Endothelial cell of umbilical vein (primary cell): ENCODE results near the gene MITD1. TPM values are rescaled to one million over a fixed set of nuclear protein-coding genes. Genes with fewer than 3 reads are reported as not detected.

Experiments used
- BruUV-seq: library from RNA; stranded (reverse); fragments of 400-500 nt; replicated peaks from 2 replicates; lab custom pipeline; 2021; lab: Mats Ljungman, UMichigan
- CTCF ChIA-PET: fragments of 300-600, 350-600 bp; sonication (Branson Sonifier 250); formaldehyde crosslinking; loops from one replicate; lab custom pipeline; 2021; ENCODE audit warnings: antibody characterized with exemption, inconsistent platforms; lab: Charles Lee
- POLR2A ChIA-PET: fragments of 300-600, 350-600 bp; sonication (Branson Sonifier 250); formaldehyde crosslinking; loops from one replicate; lab custom pipeline; 2021; ENCODE audit warnings: antibody characterized with exemption, inconsistent platforms; lab: Charles Lee
- DNase-seq: peaks from one replicate; pipeline ENCODE4 v3.0.0-alpha.2; 2011; ENCODE audit warnings: low read depth, low spot score
- FAIRE-seq: peaks from 2 replicates; lab custom pipeline; 2011; peaks lifted over from hg19 to GRCh38; lab: Jason Lieb, UNC
- H2AFZ ChIP-seq: 2 replicates; pipeline ENCODE4 v1.6.0; 2012; ENCODE audit warnings: low read depth, low read length, control low read depth, inconsistent platforms
- H3K27ac ChIP-seq: 2 replicates; pipeline ENCODE4 v1.5.1; 2011; ENCODE audit warnings: low read depth, mild to moderate bottlenecking, control low read depth, low read length, moderate library complexity; ENCODE audit not compliant: insufficient read depth
- H3K27me3 ChIP-seq, 2 experiments: 2 replicates each; pipeline versions ENCODE4 v1.6.0 to v1.6.1; 2011; ENCODE audit warnings: low read length in 2 of 2, mixed read lengths in 1 of 2; ENCODE audit not compliant: control insufficient read depth in 2 of 2, insufficient read depth in 2 of 2
- H3K36me3 ChIP-seq, 2 experiments: 2 replicates in 1 of 2; 3 replicates in 1 of 2; pipeline ENCODE4 v1.5.1; 2011; ENCODE audit warnings: low read length in 2 of 2, mild to moderate bottlenecking in 1 of 2, moderate library complexity in 1 of 2; ENCODE audit not compliant: control insufficient read depth in 2 of 2, insufficient read depth in 2 of 2; ENCODE audit errors: extremely low read depth in 1 of 2
- H3K4me1 ChIP-seq: 3 replicates; pipeline ENCODE4 v1.5.1; 2011; ENCODE audit warnings: mild to moderate bottlenecking, low read length; ENCODE audit not compliant: control insufficient read depth, insufficient read depth; ENCODE audit errors: extremely low read depth
- H3K4me2 ChIP-seq: 2 replicates; pipeline ENCODE4 v1.6.1; 2011; ENCODE audit warnings: low read length, control low read depth, mixed read lengths; ENCODE audit not compliant: insufficient read depth
- H3K4me3 ChIP-seq, 3 experiments: fragments of 200-600 bp in 1 of 3; sonication (generic), shearing (Covaris generic) in 1 of 3; replicated peaks in 1 of 3; 2 replicates each; pipeline ENCODE4 v1.5.1; 2011 to 2016; ENCODE audit warnings: control low read depth in 3 of 3, low read length in 3 of 3, mild to moderate bottlenecking in 2 of 3, inconsistent platforms in 1 of 3, low read depth in 1 of 3, moderate library complexity in 1 of 3; ENCODE audit not compliant: insufficient read depth in 1 of 3
- H3K79me2 ChIP-seq: 2 replicates; pipeline ENCODE4 v1.6.0; 2012; ENCODE audit warnings: low read length, inconsistent platforms; ENCODE audit not compliant: control insufficient read depth, insufficient read depth
- H3K9ac ChIP-seq: replicated peaks from 2 replicates; pipeline ENCODE3; 2011; ENCODE audit warnings: low read length, control low read depth; ENCODE audit not compliant: insufficient read depth; ENCODE audit errors: extremely low read depth
- H3K9me1 ChIP-seq: replicated peaks from 3 replicates; pipeline ENCODE4 v1.6.0; 2011; ENCODE audit warnings: mild to moderate bottlenecking, low read length; ENCODE audit not compliant: control insufficient read depth, insufficient read depth; ENCODE audit errors: extremely low read depth
- H3K9me3 ChIP-seq: replicated peaks from 2 replicates; pipeline ENCODE4 v1.5.1; 2012; ENCODE audit warnings: low read length, inconsistent platforms; ENCODE audit not compliant: control insufficient read depth, insufficient read depth
- H4K20me1 ChIP-seq: replicated peaks from 2 replicates; pipeline ENCODE3; 2011; ENCODE audit warnings: mild to moderate bottlenecking, low read length; ENCODE audit not compliant: control insufficient read depth, insufficient read depth; ENCODE audit errors: extremely low read depth
- EZH2 ChIP-seq: IDR thresholded peaks from 2 replicates; pipeline ENCODE4 v1.6.1; 2012; ENCODE audit warnings: borderline replicate concordance, low read depth, mild to moderate bottlenecking, moderate library complexity, low read length, inconsistent platforms; ENCODE audit not compliant: severe bottlenecking
- FOS ChIP-seq: IDR thresholded peaks from 2 replicates; pipeline ENCODE4 v1.6.1; 2011; ENCODE audit warnings: mild to moderate bottlenecking, low read length, moderate library complexity, borderline replicate concordance; ENCODE audit not compliant: insufficient read depth
- GATA2 ChIP-seq: IDR thresholded peaks from 2 replicates; pipeline ENCODE4 v1.7.0; 2011; ENCODE audit warnings: low read depth, mild to moderate bottlenecking, moderate library complexity, mixed read lengths, low read length; ENCODE audit not compliant: insufficient read length, insufficient read depth
- JUN ChIP-seq: IDR thresholded peaks from 2 replicates; pipeline ENCODE4 v1.6.1; 2011; ENCODE audit warnings: borderline replicate concordance, low read depth; ENCODE audit not compliant: insufficient read length, insufficient read depth
- MAX ChIP-seq: IDR thresholded peaks from 2 replicates; pipeline ENCODE4 v1.6.1; 2011; ENCODE audit not compliant: insufficient read depth, insufficient read length
- MYC ChIP-seq: IDR thresholded peaks from one replicate; pipeline ENCODE4 v1.6.1; 2011; ENCODE audit warnings: mild to moderate bottlenecking, low read depth, low read length
- POLR2A ChIP-seq: IDR thresholded peaks from 2 replicates; pipeline ENCODE4 v1.6.1; 2012; ENCODE audit warnings: low read depth, mild to moderate bottlenecking, control low read depth, low read length
- POLR2AphosphoS5 ChIP-seq: IDR thresholded peaks from 2 replicates; pipeline ENCODE4 v1.6.1; 2012; ENCODE audit warnings: low read depth, mild to moderate bottlenecking, control low read depth, low read length, moderate library complexity; ENCODE audit not compliant: insufficient read depth
- dilution Hi-C: fragments of 300-500 bp; cut with MboI; formaldehyde crosslinking; loops from one replicate; pipeline ENCODE4 v1.15.0; 2019; ENCODE audit warnings: low sequenced_read_pairs; ENCODE audit not compliant: extremely low pct_ligation_motif_present
- intact Hi-C: fragments of 100-400 bp; cut with micrococcal nuclease; formaldehyde crosslinking; loops from one replicate; pipeline ENCODE4 v1.10.0; 2022
- polyA plus RNA-seq, 4 experiments: library from polyadenylated mRNA; depleted of rRNA in 3 of 4; stranded (reverse) in 3 of 4; unstranded in 1 of 4; fragments of >200 nt; gene quantifications; 2 replicates each; pipeline versions ENCODE4 v1.2.1 to v1.2.3, GENCODE V29; 2011 to 2012; ENCODE audit warnings: missing spikeins in 1 of 4
- total RNA-seq: library from RNA; stranded (reverse); gene quantifications from 2 replicates; pipeline ENCODE4 v1.2.3, GENCODE V29; 2021
- TF ChIP-seq, protein P1 (sequence below), 2 donors: IDR thresholded peaks; 1 replicate in 1 of 2; 2 replicates in 1 of 2; pipeline ENCODE4 v1.5.1; 2011; ENCODE audit warnings: low read length in 2 of 2, mild to moderate bottlenecking in 2 of 2, moderate library complexity in 2 of 2, control low read depth in 1 of 2, inconsistent platforms in 1 of 2, low read depth in 1 of 2; ENCODE audit not compliant: insufficient read depth in 1 of 2; ENCODE audit errors: extremely low read depth in 1 of 2

MITD1 gene
- total and polyA plus RNA-seq, 2 donors (not counting 3 experiments of a cell fraction or from before 2014, with no cell fraction given) = 11.1 to 30.0 TPM

GRCh38 chr2:99201959-99202678 is 21.3 kb upstream of the MITD1 start:
- Histone ChIP-seq H2AFZ (no peak overlapping the region), H3K9me3 (no peaks in the 10 kb centered on the region), H4K20me1 (no peaks in the 10 kb centered on the region), H3K4me1 (no peaks in the 10 kb centered on the region), H3K4me2 (no peak overlapping the region), H3K9ac (no peak overlapping the region), H3K36me3 (no peaks in the 10 kb centered on the region), H3K27me3 (no peaks in the 10 kb centered on the region), H3K9me1 (no peaks in the 10 kb centered on the region), H3K79me2 (no peaks in the 10 kb centered on the region), H3K27ac (no peak overlapping the region), H3K4me3 (no peak overlapping the region)
- FAIRE-seq (no peak), DNase-seq (no peak)
- ChIA-PET POLR2A (no interaction called here), CTCF (no interaction called here)
- TF ChIP-seq, protein P1, sequence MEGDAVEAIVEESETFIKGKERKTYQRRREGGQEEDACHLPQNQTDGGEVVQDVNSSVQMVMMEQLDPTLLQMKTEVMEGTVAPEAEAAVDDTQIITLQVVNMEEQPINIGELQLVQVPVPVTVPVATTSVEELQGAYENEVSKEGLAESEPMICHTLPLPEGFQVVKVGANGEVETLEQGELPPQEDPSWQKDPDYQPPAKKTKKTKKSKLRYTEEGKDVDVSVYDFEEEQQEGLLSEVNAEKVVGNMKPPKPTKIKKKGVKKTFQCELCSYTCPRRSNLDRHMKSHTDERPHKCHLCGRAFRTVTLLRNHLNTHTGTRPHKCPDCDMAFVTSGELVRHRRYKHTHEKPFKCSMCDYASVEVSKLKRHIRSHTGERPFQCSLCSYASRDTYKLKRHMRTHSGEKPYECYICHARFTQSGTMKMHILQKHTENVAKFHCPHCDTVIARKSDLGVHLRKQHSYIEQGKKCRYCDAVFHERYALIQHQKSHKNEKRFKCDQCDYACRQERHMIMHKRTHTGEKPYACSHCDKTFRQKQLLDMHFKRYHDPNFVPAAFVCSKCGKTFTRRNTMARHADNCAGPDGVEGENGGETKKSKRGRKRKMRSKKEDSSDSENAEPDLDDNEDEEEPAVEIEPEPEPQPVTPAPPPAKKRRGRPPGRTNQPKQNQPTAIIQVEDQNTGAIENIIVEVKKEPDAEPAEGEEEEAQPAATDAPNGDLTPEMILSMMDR (IDR thresholded peaks at IDR 0.05; ENCODE audit: extremely low read depth in 1 of 2, insufficient read depth in 1 of 2, low read depth in 1 of 2, low read length in 2 of 2) = no peak
- TF ChIP-seq FOS = no peak
- intact Hi-C loops (no loop called here), dilution Hi-C loops (no loop called here)
- BruUV-seq = no TSS peak

- H4K20me1 ChIP-seq = no peaks in the 10 kb centered on the region
- no peak for FAIRE-seq
- H3K9me3 ChIP-seq = no peaks in the 10 kb centered on the region
- no peak overlapping the region for H3K4me3 ChIP-seq
- no peaks in the 10 kb centered on the region for H3K4me1 ChIP-seq
- no peaks in the 10 kb centered on the region for H3K79me2 ChIP-seq
- TF ChIP-seq JUN = no peak
- no peak for TF ChIP-seq GATA2
- TF ChIP-seq MAX = no peak
- no peak for TF ChIP-seq MYC
- TF ChIP-seq, protein P1 (IDR thresholded peaks at IDR 0.05; ENCODE audit: extremely low read depth in 1 of 2, insufficient read depth in 1 of 2, low read depth in 1 of 2, low read length in 2 of 2) = no peak
- TF ChIP-seq POLR2A = no peak
- no peak for TF ChIP-seq EZH2
- no peak for TF ChIP-seq FOS
- TF ChIP-seq POLR2AphosphoS5 = no peak
- DNase-seq = no peak
- H3K4me2 ChIP-seq = no peak overlapping the region
- intact Hi-C loops (no loop called here), dilution Hi-C loops (no loop called here)
- ChIA-PET POLR2A (no interaction called here), CTCF (no interaction called here)
- peaks cover 0 to 6% of the 10 kb centered on the region in 2 experiments for H3K36me3 ChIP-seq
- no peaks in the 10 kb centered on the region for H3K9me1 ChIP-seq
- H3K9ac ChIP-seq = no peak overlapping the region
- H3K27me3 ChIP-seq = no peaks in the 10 kb centered on the region
- no peak overlapping the region for H2AFZ ChIP-seq
- BruUV-seq = no TSS peak
- no peak overlapping the region for H3K27ac ChIP-seq
These were observed 19.4 kb upstream of the MITD1 start for GRCh38 chr2:99200076-99200800.
